Fibroblast of lung (primary cell): ENCODE measurements around the gene TWF2.

Experiments
- EZH2 ChIP-seq: IDR thresholded peaks from 2 replicates; pipeline ENCODE4 v1.5.1; 2012; ENCODE audit warnings: low read length, control low read depth, mild to moderate bottlenecking; ENCODE audit errors: missing control alignments
- TF ChIP-seq, protein P1 (sequence below), 2 donors: IDR thresholded peaks in 1 of 2; conservative IDR thresholded peaks in 1 of 2; 1 replicate in 1 of 2; 2 replicates in 1 of 2; pipeline ENCODE4 v1.5.1; 2011 to 2012; ENCODE audit warnings: low read length in 2 of 2, control low read depth in 1 of 2, inconsistent platforms in 1 of 2, low read depth in 1 of 2, mild to moderate bottlenecking in 1 of 2

DNA sequence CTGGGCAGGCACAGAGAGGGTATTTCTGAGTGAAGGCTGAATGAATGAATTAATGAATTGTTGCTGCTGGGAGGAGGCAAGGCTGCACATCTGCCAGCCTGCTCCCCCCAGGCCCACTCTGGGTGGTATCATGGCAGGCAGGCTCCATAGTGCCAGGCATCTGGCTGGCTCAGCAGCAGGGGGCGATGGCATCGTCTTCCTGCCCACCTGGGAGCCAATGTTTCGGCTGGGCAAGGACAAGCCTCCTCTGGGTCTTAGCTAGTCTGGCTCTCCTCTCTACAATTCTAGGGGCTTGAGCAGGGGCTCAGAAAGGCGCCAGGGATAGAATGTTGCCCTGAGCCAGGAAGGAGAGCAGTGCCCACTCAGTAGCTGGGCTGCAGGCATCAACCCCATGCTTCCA, 11.8 kb downstream of the TWF2 start:
- TF ChIP-seq, protein P1, sequence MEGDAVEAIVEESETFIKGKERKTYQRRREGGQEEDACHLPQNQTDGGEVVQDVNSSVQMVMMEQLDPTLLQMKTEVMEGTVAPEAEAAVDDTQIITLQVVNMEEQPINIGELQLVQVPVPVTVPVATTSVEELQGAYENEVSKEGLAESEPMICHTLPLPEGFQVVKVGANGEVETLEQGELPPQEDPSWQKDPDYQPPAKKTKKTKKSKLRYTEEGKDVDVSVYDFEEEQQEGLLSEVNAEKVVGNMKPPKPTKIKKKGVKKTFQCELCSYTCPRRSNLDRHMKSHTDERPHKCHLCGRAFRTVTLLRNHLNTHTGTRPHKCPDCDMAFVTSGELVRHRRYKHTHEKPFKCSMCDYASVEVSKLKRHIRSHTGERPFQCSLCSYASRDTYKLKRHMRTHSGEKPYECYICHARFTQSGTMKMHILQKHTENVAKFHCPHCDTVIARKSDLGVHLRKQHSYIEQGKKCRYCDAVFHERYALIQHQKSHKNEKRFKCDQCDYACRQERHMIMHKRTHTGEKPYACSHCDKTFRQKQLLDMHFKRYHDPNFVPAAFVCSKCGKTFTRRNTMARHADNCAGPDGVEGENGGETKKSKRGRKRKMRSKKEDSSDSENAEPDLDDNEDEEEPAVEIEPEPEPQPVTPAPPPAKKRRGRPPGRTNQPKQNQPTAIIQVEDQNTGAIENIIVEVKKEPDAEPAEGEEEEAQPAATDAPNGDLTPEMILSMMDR (conservative IDR thresholded peaks at IDR 0.05 in 1 of 2, IDR thresholded peaks at IDR 0.05 in 1 of 2; ENCODE audit: low read depth in 1 of 2, low read length in 2 of 2), result no peak
- no peak for TF ChIP-seq EZH2
